A549 (cell line): ENCODE data around the gene C21orf58.

Experiments used
- CTCF ChIP-seq: fragments of >200 bp; sonication (Bioruptor Twin); formaldehyde crosslinking; IDR thresholded peaks from 3 replicates; pipeline ENCODE4 v1.5.1; 2016
- FOSL2 ChIP-seq, 2 experiments: fragments of 450-650 bp in 1 of 2; fragments of >200 bp in 1 of 2; sonication (Bioruptor Twin) in 1 of 2; formaldehyde crosslinking; IDR thresholded peaks; 2 replicates each; pipeline versions ENCODE4 v1.5.0 to v1.6.1; 2016 to 2020; ENCODE audit warnings: mild to moderate bottlenecking in 1 of 2, moderate library complexity in 1 of 2
- KDM1A ChIP-seq: fragments of 200-600 bp; sonication (generic); IDR thresholded peaks from 2 replicates; pipeline ENCODE4 v1.6.1; 2016; ENCODE audit warnings: low read depth, mild to moderate bottlenecking
- MAX ChIP-seq: IDR thresholded peaks from 2 replicates; pipeline ENCODE4 v1.6.1; 2012
- MYC ChIP-seq: IDR thresholded peaks from 2 replicates; pipeline ENCODE4 v1.6.1; 2012; ENCODE audit warnings: mild to moderate bottlenecking, inconsistent platforms, low read length, improper control_type of control experiment, borderline replicate concordance
- POLR2A ChIP-seq: IDR thresholded peaks from 2 replicates; pipeline ENCODE4 v1.6.1; 2012; ENCODE audit warnings: mild to moderate bottlenecking, low read length

- no peak for TF ChIP-seq POLR2A
- no peak for TF ChIP-seq CTCF
- TF ChIP-seq FOSL2 (IDR thresholded peaks at IDR 0.05) = no peak
- no peak for TF ChIP-seq FOSL2 (CRISPR knock-in tag; IDR thresholded peaks at IDR 0.05)
- no peak for TF ChIP-seq MYC
- no peak for TF ChIP-seq KDM1A
- no peak for TF ChIP-seq MAX
These were observed 18.7 kb downstream of the C21orf58 start for GRCh38 chr21:46304955-46305354.
